Measurements from ENCODE around the gene PHF21A. TPM values are rescaled to one million over a fixed set of nuclear protein-coding genes. Genes with fewer than 3 reads are reported as not detected.

Gene PHF21A
- total RNA-seq = 38.2 and 55.6 TPM in 2 replicates
- 42.1 and 51.4 TPM in 2 replicates for polyA plus RNA-seq

GRCh38 chr11:46121301-46121723 lies at the start of gene PHF21A:
Gene PHF21A (minus strand): TSS chr11:46121454. CDS start chr11:46084219, 37,235 bp downstream.
- Histone ChIP-seq H3K9me3 (ENCODE audit: low read depth) (no peaks in the 10 kb centered on the region), H3K27me3 (no peaks in the 10 kb centered on the region), H3K4me3 (peak within 1 kb of the TSS; percentile 92), H3K36me3 (no peaks in the 10 kb centered on the region), H3K27ac (peak within 1 kb of the TSS; percentile 89), H3K4me1 (ENCODE audit: low read depth) (peaks cover 29% of the 10 kb centered on the region)
- DNase-seq (ENCODE audit: low read depth in 1 of 2, low spot score in 1 of 2) = peak; percentile 94 to 98
- TF ChIP-seq CTCF (IDR thresholded peaks at IDR 0.05; ENCODE audit: low read depth, low read length) = no peak

- no peak overlapping the region for H3K4me3 ChIP-seq
- no peak overlapping the region for H3K27ac ChIP-seq
- no peaks in the 10 kb centered on the region for H3K9me3 ChIP-seq (ENCODE audit: low read depth)
- no peak for TF ChIP-seq CTCF (IDR thresholded peaks at IDR 0.05; ENCODE audit: low read depth, low read length)
- no peaks in the 10 kb centered on the region for H3K4me1 ChIP-seq (ENCODE audit: low read depth)
- peaks cover 3% of the 10 kb centered on the region for H3K27me3 ChIP-seq
- no peak for DNase-seq (ENCODE audit: low read depth in 1 of 2, low spot score in 1 of 2)
- H3K36me3 ChIP-seq = no peaks in the 10 kb centered on the region
Measured at GRCh38 chr11:46170797-46171196, 49.5 kb upstream of the PHF21A start.

GRCh38 chr11:46162700-46163099 lies 41.4 kb upstream of the PHF21A start:
- DNase-seq (ENCODE audit: low read depth in 1 of 2, low spot score in 1 of 2) = no peak
- Histone ChIP-seq H3K4me1 (ENCODE audit: low read depth) (no peaks in the 10 kb centered on the region), H3K4me3 (no peak overlapping the region), H3K27ac (no peak overlapping the region), H3K27me3 (no peaks in the 10 kb centered on the region), H3K36me3 (no peaks in the 10 kb centered on the region), H3K9me3 (ENCODE audit: low read depth) (no peaks in the 10 kb centered on the region)
- no peak for TF ChIP-seq CTCF (IDR thresholded peaks at IDR 0.05; ENCODE audit: low read depth, low read length)

GRCh38 chr11:46161201-46161600 lies 39.9 kb upstream of the PHF21A start:
- no peak for TF ChIP-seq CTCF (IDR thresholded peaks at IDR 0.05; ENCODE audit: low read depth, low read length)
- H3K27me3 ChIP-seq = no peaks in the 10 kb centered on the region
- no peak for DNase-seq (ENCODE audit: low read depth in 1 of 2, low spot score in 1 of 2)
- H3K36me3 ChIP-seq = no peaks in the 10 kb centered on the region
- H3K9me3 ChIP-seq (ENCODE audit: low read depth) = no peaks in the 10 kb centered on the region
- no peaks in the 10 kb centered on the region for H3K4me1 ChIP-seq (ENCODE audit: low read depth)
- H3K4me3 ChIP-seq = no peak overlapping the region
- no peak overlapping the region for H3K27ac ChIP-seq

GRCh38 chr11:46160100-46160499 lies 38.8 kb upstream of the PHF21A start:
- Histone ChIP-seq H3K4me3 (no peak overlapping the region), H3K27me3 (no peaks in the 10 kb centered on the region), H3K36me3 (no peaks in the 10 kb centered on the region), H3K27ac (no peak overlapping the region), H3K9me3 (ENCODE audit: low read depth) (no peaks in the 10 kb centered on the region), H3K4me1 (ENCODE audit: low read depth) (no peaks in the 10 kb centered on the region)
- TF ChIP-seq CTCF (IDR thresholded peaks at IDR 0.05; ENCODE audit: low read depth, low read length) = no peak
- DNase-seq (ENCODE audit: low read depth in 1 of 2, low spot score in 1 of 2) = peak in 1 of 2 donors; percentile 10

GRCh38 chr11:46159680-46160079 lies 38.4 kb upstream of the PHF21A start:
- Histone ChIP-seq H3K27me3 (no peaks in the 10 kb centered on the region), H3K36me3 (no peaks in the 10 kb centered on the region), H3K27ac (no peak overlapping the region), H3K4me3 (no peak overlapping the region), H3K9me3 (ENCODE audit: low read depth) (no peaks in the 10 kb centered on the region), H3K4me1 (ENCODE audit: low read depth) (no peaks in the 10 kb centered on the region)
- TF ChIP-seq CTCF (IDR thresholded peaks at IDR 0.05; ENCODE audit: low read depth, low read length) = no peak
- no peak for DNase-seq (ENCODE audit: low read depth in 1 of 2, low spot score in 1 of 2)

All from cardiac muscle cell (in vitro differentiated cells and primary cell).